Endothelial cell of umbilical vein (primary cell): ENCODE measurements around the gene KCND2.

Source experiments
- CTCF ChIP-seq, 2 donors: IDR thresholded peaks; 1 replicate in 1 of 2; 2 replicates in 1 of 2; pipeline ENCODE4 v1.5.1; 2011; ENCODE audit warnings: low read length in 2 of 2, mild to moderate bottlenecking in 2 of 2, moderate library complexity in 2 of 2, control low read depth in 1 of 2, inconsistent platforms in 1 of 2, low read depth in 1 of 2; ENCODE audit not compliant: insufficient read depth in 1 of 2; ENCODE audit errors: extremely low read depth in 1 of 2
- EZH2 ChIP-seq: IDR thresholded peaks from 2 replicates; pipeline ENCODE4 v1.6.1; 2012; ENCODE audit warnings: borderline replicate concordance, low read depth, mild to moderate bottlenecking, moderate library complexity, low read length, inconsistent platforms; ENCODE audit not compliant: severe bottlenecking
- MAX ChIP-seq: IDR thresholded peaks from 2 replicates; pipeline ENCODE4 v1.6.1; 2011; ENCODE audit not compliant: insufficient read depth, insufficient read length
- MYC ChIP-seq: IDR thresholded peaks from one replicate; pipeline ENCODE4 v1.6.1; 2011; ENCODE audit warnings: mild to moderate bottlenecking, low read depth, low read length
- POLR2A ChIP-seq: IDR thresholded peaks from 2 replicates; pipeline ENCODE4 v1.6.1; 2012; ENCODE audit warnings: low read depth, mild to moderate bottlenecking, control low read depth, low read length
- POLR2AphosphoS5 ChIP-seq: IDR thresholded peaks from 2 replicates; pipeline ENCODE4 v1.6.1; 2012; ENCODE audit warnings: low read depth, mild to moderate bottlenecking, control low read depth, low read length, moderate library complexity; ENCODE audit not compliant: insufficient read depth

- TF ChIP-seq MYC (no peak), CTCF (IDR thresholded peaks at IDR 0.05; ENCODE audit: extremely low read depth in 1 of 2, insufficient read depth in 1 of 2, low read depth in 1 of 2, low read length in 2 of 2) (no peak), POLR2AphosphoS5 (no peak), POLR2A (no peak), EZH2 (no peak), MAX (no peak)
Measured at GRCh38 chr7:120742372-120742771, 469.4 kb downstream of the KCND2 start.
